IMR-90 (cell line): Measurements from ENCODE around the gene ZMAT5. TPM values are rescaled to one million over a fixed set of nuclear protein-coding genes. Genes with fewer than 3 reads are reported as not detected.

Experiments
- ATAC-seq: fragments of 200-7000 bp; cut with Tn5 transposase; 2 replicates; pipeline ENCODE4 v1.9.1; 2020; ENCODE audit warnings: low read depth, mild to moderate bottlenecking, moderate library complexity
- BruUV-seq: library from RNA; stranded (reverse); fragments of 400-500 nt; replicated peaks from 2 replicates; lab custom pipeline; 2021; lab: Mats Ljungman, UMichigan
- CTCF ChIA-PET: fragments of 300-600 bp; formaldehyde crosslinking; extraction: SDS; loops from one replicate; lab custom pipeline; 2021; ENCODE audit warnings: antibody characterized with exemption; lab: Yijun Ruan, JAX
- POLR2A ChIA-PET: fragments of 300-600 bp; sonication (Branson Sonifier 250); formaldehyde crosslinking; loops from one replicate; lab custom pipeline; 2022; ENCODE audit warnings: antibody characterized with exemption; ENCODE audit not compliant: unreplicated experiment; lab: Charles Lee
- DNase-seq: peaks from one replicate; pipeline ENCODE4 v3.0.0; 2013
- H2AFZ ChIP-seq: replicated peaks from 2 replicates; pipeline ENCODE3; 2013; ENCODE audit warnings: low read length, mild to moderate bottlenecking; ENCODE audit not compliant: poor library complexity
- H2AK5ac ChIP-seq: 2 replicates; pipeline ENCODE4 v1.6.1; 2013; ENCODE audit warnings: low read depth, low read length, inconsistent platforms
- H2AK9ac ChIP-seq: replicated peaks from 2 replicates; pipeline ENCODE3; 2013; ENCODE audit warnings: mild to moderate bottlenecking, low read depth, low read length, moderate library complexity; ENCODE audit not compliant: poor library complexity
- H2BK120ac ChIP-seq: 2 replicates; pipeline ENCODE4 v1.6.1; 2013; ENCODE audit warnings: low read depth, low read length, inconsistent platforms
- H2BK15ac ChIP-seq: 3 replicates; pipeline ENCODE4 v1.6.1; 2013; ENCODE audit warnings: low read depth, low read length, inconsistent platforms
- H2BK20ac ChIP-seq: 2 replicates; pipeline ENCODE4 v1.6.1; 2013; ENCODE audit warnings: low read depth, mild to moderate bottlenecking, inconsistent platforms, low read length, moderate library complexity
- H2BK5ac ChIP-seq: 2 replicates; pipeline ENCODE4 v1.6.1; 2013; ENCODE audit warnings: mild to moderate bottlenecking, low read depth, low read length, inconsistent platforms; ENCODE audit not compliant: poor library complexity, severe bottlenecking
- H3K14ac ChIP-seq: replicated peaks from 2 replicates; pipeline ENCODE4 v1.6.1; 2013; ENCODE audit warnings: low read depth, low read length, inconsistent platforms
- H3K18ac ChIP-seq: 2 replicates; pipeline ENCODE4 v1.6.1; 2013; ENCODE audit warnings: low read depth, low read length, control low read depth
- H3K23ac ChIP-seq: 2 replicates; pipeline ENCODE4 v1.6.1; 2013; ENCODE audit warnings: low read depth, low read length, inconsistent platforms
- H3K27ac ChIP-seq: 2 replicates; pipeline ENCODE4 v1.5.1; 2013; ENCODE audit warnings: mild to moderate bottlenecking, control low read depth, low read length; ENCODE audit not compliant: insufficient read depth
- H3K27me3 ChIP-seq: 2 replicates; pipeline ENCODE4 v1.6.1; 2013; ENCODE audit warnings: low read length; ENCODE audit not compliant: control insufficient read depth, insufficient read depth
- H3K36me3 ChIP-seq: 2 replicates; pipeline ENCODE4 v1.6.1; 2013; ENCODE audit warnings: low read length, mixed read lengths; ENCODE audit not compliant: control insufficient read depth, insufficient read depth
- H3K4ac ChIP-seq: 2 replicates; pipeline ENCODE4 v1.6.1; 2013; ENCODE audit warnings: low read depth, low read length, inconsistent platforms
- H3K4me1 ChIP-seq: 2 replicates; pipeline ENCODE4 v1.6.1; 2013; ENCODE audit warnings: low read length, mixed read lengths; ENCODE audit not compliant: control insufficient read depth, insufficient read depth
- H3K4me2 ChIP-seq: 2 replicates; pipeline ENCODE4 v1.6.1; 2013; ENCODE audit warnings: low read depth, mild to moderate bottlenecking, control low read depth, low read length, moderate library complexity
- H3K4me3 ChIP-seq: 2 replicates; pipeline ENCODE4 v1.5.1; 2013; ENCODE audit warnings: low read depth, mild to moderate bottlenecking, control low read depth, low read length, moderate library complexity; ENCODE audit not compliant: insufficient read depth
- H3K56ac ChIP-seq: 2 replicates; pipeline ENCODE4 v1.6.1; 2013; ENCODE audit warnings: low read length, inconsistent platforms; ENCODE audit not compliant: insufficient read depth; ENCODE audit errors: extremely low read depth
- H3K79me1 ChIP-seq, 2 experiments: 2 replicates each; pipeline ENCODE4 v1.6.1; 2013; ENCODE audit warnings: low read length in 2 of 2, inconsistent platforms in 1 of 2, low read depth in 1 of 2
- H3K9ac ChIP-seq: 2 replicates; pipeline ENCODE4 v1.6.1; 2013; ENCODE audit warnings: low read depth, low read length, control low read depth
- H3K9me1 ChIP-seq: 2 replicates; pipeline ENCODE4 v1.6.1; 2013; ENCODE audit warnings: low read length, inconsistent platforms; ENCODE audit not compliant: insufficient read depth
- H3K9me3 ChIP-seq: 2 replicates; pipeline ENCODE4 v1.6.1; 2013; ENCODE audit warnings: low read length; ENCODE audit not compliant: control insufficient read depth, insufficient read depth
- H4K20me1 ChIP-seq: 2 replicates; pipeline ENCODE4 v1.6.1; 2013; ENCODE audit warnings: low read length, inconsistent platforms; ENCODE audit not compliant: insufficient read depth
- H4K5ac ChIP-seq: 2 replicates; pipeline ENCODE4 v1.6.1; 2013; ENCODE audit warnings: mild to moderate bottlenecking, low read depth, low read length, control low read depth
- H4K8ac ChIP-seq, 2 experiments: 2 replicates each; pipeline ENCODE4 v1.6.1; 2013; ENCODE audit warnings: low read depth in 2 of 2, low read length in 2 of 2, control low read depth in 1 of 2, inconsistent platforms in 1 of 2
- H4K91ac ChIP-seq: 2 replicates; pipeline ENCODE4 v1.6.1; 2013; ENCODE audit warnings: low read depth, low read length, inconsistent platforms; ENCODE audit not compliant: insufficient read depth
- BHLHE40 ChIP-seq: fragments of 150-350 bp; IDR thresholded peaks from 2 replicates; pipeline ENCODE4 v1.6.1; 2016; ENCODE audit warnings: mild to moderate bottlenecking, low read depth, low read length
- CHD1 ChIP-seq: IDR thresholded peaks from 2 replicates; pipeline ENCODE4 v1.6.1; 2012; ENCODE audit warnings: low read depth, low read length, improper control_type of control experiment
- FOS ChIP-seq: fragments of 150-350 bp; IDR thresholded peaks from 2 replicates; pipeline ENCODE4 v1.6.1; 2016; ENCODE audit warnings: low read depth, low read length
- MAFK ChIP-seq: IDR thresholded peaks from 2 replicates; pipeline ENCODE4 v1.6.1; 2012; ENCODE audit warnings: low read depth, low read length, improper control_type of control experiment
- MAZ ChIP-seq: IDR thresholded peaks from 2 replicates; pipeline ENCODE4 v1.6.1; 2012; ENCODE audit warnings: low read depth, mild to moderate bottlenecking, low read length, improper control_type of control experiment, moderate library complexity, borderline replicate concordance
- MXI1 ChIP-seq: IDR thresholded peaks from 2 replicates; pipeline ENCODE4 v1.6.1; 2012; ENCODE audit warnings: low read depth, mild to moderate bottlenecking, low read length, moderate library complexity, borderline replicate concordance
- NFE2L2 ChIP-seq: fragments of 150-350 bp; IDR thresholded peaks from 2 replicates; pipeline ENCODE4 v1.6.1; 2016; ENCODE audit warnings: low read depth, mild to moderate bottlenecking, low read length
- POLR2A ChIP-seq: IDR thresholded peaks from 2 replicates; pipeline ENCODE4 v1.6.1; 2012; ENCODE audit warnings: mild to moderate bottlenecking, low read depth, low read length
- RAD21 ChIP-seq: IDR thresholded peaks from 2 replicates; pipeline ENCODE4 v1.6.1; 2012; ENCODE audit warnings: low read length, improper control_type of control experiment
- RCOR1 ChIP-seq: IDR thresholded peaks from 2 replicates; pipeline ENCODE4 v1.6.1; 2012; ENCODE audit warnings: mild to moderate bottlenecking, low read length, improper control_type of control experiment; ENCODE audit not compliant: insufficient replicate concordance
- RFX5 ChIP-seq: IDR thresholded peaks from 2 replicates; pipeline ENCODE4 v1.8.0; 2012; ENCODE audit warnings: low read depth, mild to moderate bottlenecking, low read length, moderate library complexity
- SMC3 ChIP-seq: fragments of 150-350 bp; IDR thresholded peaks from 2 replicates; pipeline ENCODE4 v1.6.1; 2016; ENCODE audit warnings: low read depth, mild to moderate bottlenecking, antibody characterized with exemption, low read length, moderate library complexity
- WGBS, 2 experiments: methylation state at CpG; one replicate each; pipeline versions ENCODE4 v1.1.5 to v1.1.7; 2013; ENCODE audit warnings: missing lambda C conversion rate in 2 of 2; ENCODE audit not compliant: insufficient read length in 1 of 2; ENCODE audit errors: extremely low coverage in 2 of 2; 5-methylcytosine and 5-hydroxymethylcytosine counted together
- dilution Hi-C: fragments of 300-500 bp; cut with HindIII; formaldehyde crosslinking; loops from one replicate; pipeline ENCODE4 v1.14.3; 2018; ENCODE audit warnings: low sequenced_read_pairs; ENCODE audit not compliant: unreplicated experiment
- in situ Hi-C: fragments of 300-500 bp; cut with MboI; formaldehyde crosslinking; loops from 3 replicates; pipeline ENCODE4 v1.14.3; 2019; ENCODE audit warnings: low sequenced_read_pairs, inconsistent platforms, mixed read lengths
- intact Hi-C: fragments of 100-400 bp; cut with micrococcal nuclease; formaldehyde crosslinking; loops from 2 replicates; pipeline ENCODE4 v1.10.0; 2022
- polyA plus RNA-seq, 3 experiments: library from polyadenylated mRNA; depleted of rRNA; stranded (reverse); fragments of >200 nt; gene quantifications; 2 replicates each; pipeline ENCODE4 v1.2.3, GENCODE V29; 2012; ENCODE audit warnings: low replicate concordance in 1 of 3
- total RNA-seq: library from RNA; depleted of rRNA; stranded (reverse); fragments of >200 nt; gene quantifications from 2 replicates; pipeline ENCODE4 v1.2.3, GENCODE V29; 2012
- TF ChIP-seq, protein P1 (sequence below): fragments of 150-350 bp; IDR thresholded peaks from 2 replicates; pipeline ENCODE4 v1.6.1; 2017; ENCODE audit warnings: mild to moderate bottlenecking, antibody characterized with exemption, low read length, low read depth
- TF ChIP-seq, protein P2 (sequence below): conservative IDR thresholded peaks from 2 replicates; pipeline ENCODE4 v1.5.1; 2012; ENCODE audit warnings: mild to moderate bottlenecking, low read depth, low read length, improper control_type of control experiment
- TF ChIP-seq, protein P3 (sequence below): fragments of 150-350 bp; IDR thresholded peaks from 2 replicates; pipeline ENCODE4 v1.6.1; 2016; ENCODE audit warnings: low read depth, mild to moderate bottlenecking, low read length, moderate library complexity, borderline replicate concordance

ZMAT5 gene
- total and polyA plus RNA-seq, 2 of the 4 experiments (the other 2 are of a cell fraction): 21.7 to 31.8 TPM

DNA sequence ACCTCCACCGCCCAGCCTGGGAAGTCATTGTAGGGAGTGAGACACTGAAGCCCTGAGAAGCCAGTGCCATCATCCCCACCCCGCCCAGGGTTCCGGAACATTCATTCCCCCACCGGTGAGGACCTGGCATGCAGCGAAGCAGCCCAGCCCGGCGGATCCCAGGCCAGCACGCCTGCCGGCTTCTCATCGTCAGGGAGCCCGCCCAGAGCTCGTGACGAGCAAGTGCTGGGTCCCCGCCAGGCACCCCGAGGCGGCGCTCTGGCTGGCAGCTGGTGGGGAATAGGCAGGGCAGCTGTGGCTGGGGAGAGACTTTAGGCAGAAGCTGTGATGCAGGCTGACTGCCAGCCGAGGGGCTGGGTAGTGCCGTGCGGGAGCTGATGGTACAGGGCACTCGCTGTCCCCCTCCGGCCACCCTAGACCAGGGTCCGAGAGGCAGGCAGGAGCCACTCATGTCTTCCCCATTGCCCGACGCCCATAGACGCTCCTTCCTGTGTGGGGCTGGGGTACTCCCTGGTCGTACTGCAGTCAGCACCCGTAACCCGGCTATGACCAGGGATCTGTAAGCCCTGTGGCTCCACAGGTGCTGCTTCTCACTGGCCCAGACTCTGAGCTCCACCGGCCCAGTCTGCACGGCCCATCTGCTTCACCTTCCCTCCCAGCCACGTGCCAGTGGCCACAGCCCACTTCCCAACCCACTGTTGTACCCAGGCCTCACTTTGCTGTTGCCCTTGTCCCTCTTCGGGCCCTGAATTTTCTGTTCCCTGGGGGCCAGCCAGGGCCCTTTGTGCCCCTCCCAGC is 71.5 kb downstream of the ZMAT5 start:
- Histone ChIP-seq H4K91ac (no peak overlapping the region), H3K27ac (no peak overlapping the region), H3K4me1 (peaks cover 1% of the 10 kb centered on the region; the same call in 1 of the 2 replicates), H3K9me3 (no peaks in the 10 kb centered on the region), H4K20me1 (peaks cover 9% of the 10 kb centered on the region), H3K4me2 (no peak overlapping the region), H3K23ac (no peak overlapping the region), H3K27me3 (no peaks in the 10 kb centered on the region), H3K9ac (no peak overlapping the region), H4K8ac (no peak overlapping the region), H4K5ac (no peak overlapping the region), H2BK5ac (no peak overlapping the region), H3K79me1 (peaks cover 4 to 9% of the 10 kb centered on the region in 2 experiments; a peak in 3 of 4 replicates), H3K4me3 (no peak overlapping the region), H2AK9ac (no peak overlapping the region), H3K18ac (no peak overlapping the region), H2AFZ (no peak overlapping the region), H3K9me1 (no peaks in the 10 kb centered on the region), H2BK15ac (no peak overlapping the region), H2BK20ac (no peak overlapping the region), H3K4ac (no peak overlapping the region), H2BK120ac (no peak overlapping the region), H3K56ac (no peak overlapping the region), H3K14ac (no peak overlapping the region), H2AK5ac (no peak overlapping the region), H3K36me3 (peaks cover 45% of the 10 kb centered on the region)
- ATAC-seq (no peak), DNase-seq (no peak)
- no TSS peak for BruUV-seq
- CTCF ChIA-PET: no interaction called here
- in situ Hi-C loops: no loop called here
- dilution Hi-C loops: loop anchor here (25.0 kb wide), 1 partner anchor 342 kb away; no protein-coding TSS in a partner anchor
- WGBS, 2 experiments: 89% methylated on average over 7 of the region's 33 CpGs; no CpG with 5 or more reads in 1 of the 2 experiments
- POLR2A ChIA-PET: no interaction called here
- intact Hi-C loops: no loop called here
- TF ChIP-seq RFX5: no peak
- TF ChIP-seq, protein P1, sequence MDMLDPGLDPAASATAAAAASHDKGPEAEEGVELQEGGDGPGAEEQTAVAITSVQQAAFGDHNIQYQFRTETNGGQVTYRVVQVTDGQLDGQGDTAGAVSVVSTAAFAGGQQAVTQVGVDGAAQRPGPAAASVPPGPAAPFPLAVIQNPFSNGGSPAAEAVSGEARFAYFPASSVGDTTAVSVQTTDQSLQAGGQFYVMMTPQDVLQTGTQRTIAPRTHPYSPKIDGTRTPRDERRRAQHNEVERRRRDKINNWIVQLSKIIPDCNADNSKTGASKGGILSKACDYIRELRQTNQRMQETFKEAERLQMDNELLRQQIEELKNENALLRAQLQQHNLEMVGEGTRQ: no peak
- no peak for TF ChIP-seq SMC3
- TF ChIP-seq CHD1: no peak
- TF ChIP-seq RAD21: no peak
- no peak for TF ChIP-seq POLR2A
- TF ChIP-seq, protein P2, sequence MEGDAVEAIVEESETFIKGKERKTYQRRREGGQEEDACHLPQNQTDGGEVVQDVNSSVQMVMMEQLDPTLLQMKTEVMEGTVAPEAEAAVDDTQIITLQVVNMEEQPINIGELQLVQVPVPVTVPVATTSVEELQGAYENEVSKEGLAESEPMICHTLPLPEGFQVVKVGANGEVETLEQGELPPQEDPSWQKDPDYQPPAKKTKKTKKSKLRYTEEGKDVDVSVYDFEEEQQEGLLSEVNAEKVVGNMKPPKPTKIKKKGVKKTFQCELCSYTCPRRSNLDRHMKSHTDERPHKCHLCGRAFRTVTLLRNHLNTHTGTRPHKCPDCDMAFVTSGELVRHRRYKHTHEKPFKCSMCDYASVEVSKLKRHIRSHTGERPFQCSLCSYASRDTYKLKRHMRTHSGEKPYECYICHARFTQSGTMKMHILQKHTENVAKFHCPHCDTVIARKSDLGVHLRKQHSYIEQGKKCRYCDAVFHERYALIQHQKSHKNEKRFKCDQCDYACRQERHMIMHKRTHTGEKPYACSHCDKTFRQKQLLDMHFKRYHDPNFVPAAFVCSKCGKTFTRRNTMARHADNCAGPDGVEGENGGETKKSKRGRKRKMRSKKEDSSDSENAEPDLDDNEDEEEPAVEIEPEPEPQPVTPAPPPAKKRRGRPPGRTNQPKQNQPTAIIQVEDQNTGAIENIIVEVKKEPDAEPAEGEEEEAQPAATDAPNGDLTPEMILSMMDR: no peak
- TF ChIP-seq RCOR1: no peak
- TF ChIP-seq MAZ: no peak
- no peak for TF ChIP-seq BHLHE40
- TF ChIP-seq MAFK: no peak
- TF ChIP-seq, protein P3, sequence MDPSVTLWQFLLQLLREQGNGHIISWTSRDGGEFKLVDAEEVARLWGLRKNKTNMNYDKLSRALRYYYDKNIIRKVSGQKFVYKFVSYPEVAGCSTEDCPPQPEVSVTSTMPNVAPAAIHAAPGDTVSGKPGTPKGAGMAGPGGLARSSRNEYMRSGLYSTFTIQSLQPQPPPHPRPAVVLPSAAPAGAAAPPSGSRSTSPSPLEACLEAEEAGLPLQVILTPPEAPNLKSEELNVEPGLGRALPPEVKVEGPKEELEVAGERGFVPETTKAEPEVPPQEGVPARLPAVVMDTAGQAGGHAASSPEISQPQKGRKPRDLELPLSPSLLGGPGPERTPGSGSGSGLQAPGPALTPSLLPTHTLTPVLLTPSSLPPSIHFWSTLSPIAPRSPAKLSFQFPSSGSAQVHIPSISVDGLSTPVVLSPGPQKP: no peak
- no peak for TF ChIP-seq FOS
- no peak for TF ChIP-seq NFE2L2
- no peak for TF ChIP-seq MXI1
